ENCODE results near the gene GNLY.

DNA sequence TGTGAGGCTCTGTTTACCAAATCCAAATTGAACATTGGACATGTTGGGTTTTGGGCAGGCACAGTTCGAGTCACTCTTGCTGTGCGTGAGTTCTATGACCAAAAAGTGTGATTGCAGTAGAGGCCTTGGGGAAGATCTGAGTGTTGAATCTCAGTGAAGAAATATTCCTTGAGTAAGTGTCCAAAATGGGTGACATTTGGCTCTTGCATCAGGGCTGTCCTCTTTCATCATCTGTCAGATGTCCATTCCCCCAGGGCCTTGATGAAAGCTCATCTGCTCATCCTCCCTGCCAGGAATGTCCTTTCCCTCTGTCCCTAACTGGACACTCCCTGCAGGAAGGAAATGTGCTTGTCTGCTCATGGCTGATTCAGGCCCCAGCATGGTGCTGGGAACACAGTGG is 19.7 kb upstream of the GNLY start:
- TF ChIP-seq, protein P1, sequence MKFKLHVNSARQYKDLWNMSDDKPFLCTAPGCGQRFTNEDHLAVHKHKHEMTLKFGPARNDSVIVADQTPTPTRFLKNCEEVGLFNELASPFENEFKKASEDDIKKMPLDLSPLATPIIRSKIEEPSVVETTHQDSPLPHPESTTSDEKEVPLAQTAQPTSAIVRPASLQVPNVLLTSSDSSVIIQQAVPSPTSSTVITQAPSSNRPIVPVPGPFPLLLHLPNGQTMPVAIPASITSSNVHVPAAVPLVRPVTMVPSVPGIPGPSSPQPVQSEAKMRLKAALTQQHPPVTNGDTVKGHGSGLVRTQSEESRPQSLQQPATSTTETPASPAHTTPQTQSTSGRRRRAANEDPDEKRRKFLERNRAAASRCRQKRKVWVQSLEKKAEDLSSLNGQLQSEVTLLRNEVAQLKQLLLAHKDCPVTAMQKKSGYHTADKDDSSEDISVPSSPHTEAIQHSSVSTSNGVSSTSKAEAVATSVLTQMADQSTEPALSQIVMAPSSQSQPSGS (CRISPR knock-in tag; IDR thresholded peaks at IDR 0.05), result no peak
- no peak for TF ChIP-seq POLR2AphosphoS2 (IDR thresholded peaks at IDR 0.05; ENCODE audit: low read depth, low read length)
- TF ChIP-seq RFX5 (IDR thresholded peaks at IDR 0.05; ENCODE audit: low read depth, low read length), result no peak
- TF ChIP-seq YY1 (IDR thresholded peaks at IDR 0.05; ENCODE audit: insufficient read depth, insufficient replicate concordance, low read depth, low read length), result no peak
- TF ChIP-seq NR3C1 (CRISPR knock-in tag; IDR thresholded peaks at IDR 0.05), result no peak
- TF ChIP-seq EZH2 (conservative IDR thresholded peaks at IDR 0.05; ENCODE audit: low read depth, low read length), result no peak
- TF ChIP-seq, protein P2, sequence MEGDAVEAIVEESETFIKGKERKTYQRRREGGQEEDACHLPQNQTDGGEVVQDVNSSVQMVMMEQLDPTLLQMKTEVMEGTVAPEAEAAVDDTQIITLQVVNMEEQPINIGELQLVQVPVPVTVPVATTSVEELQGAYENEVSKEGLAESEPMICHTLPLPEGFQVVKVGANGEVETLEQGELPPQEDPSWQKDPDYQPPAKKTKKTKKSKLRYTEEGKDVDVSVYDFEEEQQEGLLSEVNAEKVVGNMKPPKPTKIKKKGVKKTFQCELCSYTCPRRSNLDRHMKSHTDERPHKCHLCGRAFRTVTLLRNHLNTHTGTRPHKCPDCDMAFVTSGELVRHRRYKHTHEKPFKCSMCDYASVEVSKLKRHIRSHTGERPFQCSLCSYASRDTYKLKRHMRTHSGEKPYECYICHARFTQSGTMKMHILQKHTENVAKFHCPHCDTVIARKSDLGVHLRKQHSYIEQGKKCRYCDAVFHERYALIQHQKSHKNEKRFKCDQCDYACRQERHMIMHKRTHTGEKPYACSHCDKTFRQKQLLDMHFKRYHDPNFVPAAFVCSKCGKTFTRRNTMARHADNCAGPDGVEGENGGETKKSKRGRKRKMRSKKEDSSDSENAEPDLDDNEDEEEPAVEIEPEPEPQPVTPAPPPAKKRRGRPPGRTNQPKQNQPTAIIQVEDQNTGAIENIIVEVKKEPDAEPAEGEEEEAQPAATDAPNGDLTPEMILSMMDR (CRISPR knock-in tag; IDR thresholded peaks at IDR 0.05), result no peak
- TF ChIP-seq, protein P3, sequence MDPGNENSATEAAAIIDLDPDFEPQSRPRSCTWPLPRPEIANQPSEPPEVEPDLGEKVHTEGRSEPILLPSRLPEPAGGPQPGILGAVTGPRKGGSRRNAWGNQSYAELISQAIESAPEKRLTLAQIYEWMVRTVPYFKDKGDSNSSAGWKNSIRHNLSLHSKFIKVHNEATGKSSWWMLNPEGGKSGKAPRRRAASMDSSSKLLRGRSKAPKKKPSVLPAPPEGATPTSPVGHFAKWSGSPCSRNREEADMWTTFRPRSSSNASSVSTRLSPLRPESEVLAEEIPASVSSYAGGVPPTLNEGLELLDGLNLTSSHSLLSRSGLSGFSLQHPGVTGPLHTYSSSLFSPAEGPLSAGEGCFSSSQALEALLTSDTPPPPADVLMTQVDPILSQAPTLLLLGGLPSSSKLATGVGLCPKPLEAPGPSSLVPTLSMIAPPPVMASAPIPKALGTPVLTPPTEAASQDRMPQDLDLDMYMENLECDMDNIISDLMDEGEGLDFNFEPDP (CRISPR knock-in tag; conservative IDR thresholded peaks at IDR 0.05), result no peak
